Neuronal stem cell (in vitro differentiated cells): ENCODE results near the gene ZCCHC18.

ENCODE experiments used
- DNase-seq: peaks from one replicate; pipeline ENCODE4 v3.0.0-alpha.2; 2013; ENCODE audit warnings: low spot score
- H2AFZ ChIP-seq: one replicate; pipeline ENCODE4 v1.6.1; 2013; ENCODE audit warnings: mild to moderate bottlenecking, low read length, inconsistent platforms
- H2AK5ac ChIP-seq: 2 replicates; pipeline ENCODE4 v1.6.1; 2013; ENCODE audit warnings: low read depth, mild to moderate bottlenecking, inconsistent platforms, low read length, moderate library complexity, mixed read lengths
- H2BK120ac ChIP-seq: 2 replicates; pipeline ENCODE4 v1.6.1; 2013; ENCODE audit warnings: low read depth, mild to moderate bottlenecking, inconsistent platforms, low read length, moderate library complexity, mixed read lengths
- H2BK12ac ChIP-seq: one replicate; pipeline ENCODE4 v1.6.1; 2013; ENCODE audit warnings: low read length, inconsistent platforms
- H2BK15ac ChIP-seq: 2 replicates; pipeline ENCODE4 v1.6.1; 2013; ENCODE audit warnings: mild to moderate bottlenecking, low read length, inconsistent platforms, mixed read lengths
- H2BK5ac ChIP-seq: one replicate; pipeline ENCODE4 v1.6.1; 2013; ENCODE audit warnings: inconsistent platforms, mild to moderate bottlenecking, low read length, moderate library complexity
- H3K14ac ChIP-seq: one replicate; pipeline ENCODE4 v1.6.1; 2013; ENCODE audit warnings: low read length, inconsistent platforms
- H3K18ac ChIP-seq: 2 replicates; pipeline ENCODE4 v1.6.1; 2013; ENCODE audit warnings: low read length, inconsistent platforms
- H3K23ac ChIP-seq: 2 replicates; pipeline ENCODE4 v1.6.1; 2013; ENCODE audit warnings: low read depth, mild to moderate bottlenecking, mixed read lengths, low read length, inconsistent platforms; ENCODE audit not compliant: poor library complexity
- H3K27ac ChIP-seq: replicated peaks from 3 replicates; pipeline ENCODE4 v1.5.1; 2013; ENCODE audit warnings: low read length, inconsistent platforms
- H3K27me3 ChIP-seq, 3 experiments: 2 replicates each; pipeline ENCODE4 v1.6.1; 2013; ENCODE audit warnings: low read length in 3 of 3, mild to moderate bottlenecking in 2 of 3, inconsistent platforms in 1 of 3, low read depth in 1 of 3, mixed read lengths in 1 of 3, moderate library complexity in 1 of 3; ENCODE audit not compliant: control insufficient read depth in 3 of 3, insufficient read depth in 3 of 3
- H3K36me3 ChIP-seq, 2 donors: replicated peaks in 1 of 2; 2 replicates each; pipeline ENCODE4 v1.6.1; 2013; ENCODE audit warnings: low read length in 2 of 2; ENCODE audit not compliant: control insufficient read depth in 2 of 2, insufficient read depth in 2 of 2
- H3K4ac ChIP-seq: 2 replicates; pipeline ENCODE4 v1.6.1; 2013; ENCODE audit warnings: inconsistent platforms, mild to moderate bottlenecking, low read length, moderate library complexity
- H3K4me1 ChIP-seq, 2 donors: 1 replicate in 1 of 2; 2 replicates in 1 of 2; pipeline ENCODE4 v1.6.1; 2013; ENCODE audit warnings: low read length in 2 of 2, low read depth in 1 of 2; ENCODE audit not compliant: control insufficient read depth in 2 of 2, insufficient read depth in 1 of 2
- H3K4me2 ChIP-seq: one replicate; pipeline ENCODE4 v1.6.1; 2013; ENCODE audit warnings: mild to moderate bottlenecking, low read length, inconsistent platforms; ENCODE audit not compliant: insufficient read depth, poor library complexity, severe bottlenecking
- H3K4me3 ChIP-seq, 2 donors: 2 replicates each; pipeline ENCODE4 v1.5.1; 2013; ENCODE audit warnings: low read length in 2 of 2, mild to moderate bottlenecking in 2 of 2, inconsistent platforms in 1 of 2, moderate library complexity in 1 of 2
- H3K79me1 ChIP-seq: one replicate; pipeline ENCODE4 v1.6.1; 2013; ENCODE audit warnings: low read depth, mild to moderate bottlenecking, inconsistent platforms, low read length, moderate library complexity
- H3K9ac ChIP-seq: one replicate; pipeline ENCODE4 v1.6.1; 2013; ENCODE audit warnings: mild to moderate bottlenecking, low read depth, low read length, inconsistent platforms; ENCODE audit not compliant: poor library complexity
- H3K9me3 ChIP-seq, 2 donors: replicated peaks in 1 of 2; 2 replicates each; pipeline versions ENCODE3 to v1.6.1; 2013; ENCODE audit warnings: low read length in 2 of 2, mild to moderate bottlenecking in 2 of 2, inconsistent platforms in 1 of 2, low read depth in 1 of 2, mixed read lengths in 1 of 2, moderate library complexity in 1 of 2; ENCODE audit not compliant: control insufficient read depth in 2 of 2, insufficient read depth in 1 of 2
- H4K8ac ChIP-seq: one replicate; pipeline ENCODE4 v1.6.1; 2013; ENCODE audit warnings: low read depth, mild to moderate bottlenecking, inconsistent platforms, low read length, moderate library complexity
- H4K91ac ChIP-seq: one replicate; pipeline ENCODE4 v1.6.1; 2013; ENCODE audit warnings: low read length, low read depth, mild to moderate bottlenecking, inconsistent platforms; ENCODE audit not compliant: poor library complexity
- WGBS, 2 donors: extraction: QIAGEN DNeasy Blood & Tissue Kit; methylation state at CpG; one replicate each; pipeline ENCODE4 v1.1.7; 2013; ENCODE audit warnings: missing lambda C conversion rate in 2 of 2, mixed read lengths in 1 of 2; ENCODE audit not compliant: insufficient read length in 2 of 2, insufficient replicate concordance in 1 of 2; ENCODE audit errors: extremely low coverage in 2 of 2; 5-methylcytosine and 5-hydroxymethylcytosine counted together

The ZCCHC18 gene

DNA sequence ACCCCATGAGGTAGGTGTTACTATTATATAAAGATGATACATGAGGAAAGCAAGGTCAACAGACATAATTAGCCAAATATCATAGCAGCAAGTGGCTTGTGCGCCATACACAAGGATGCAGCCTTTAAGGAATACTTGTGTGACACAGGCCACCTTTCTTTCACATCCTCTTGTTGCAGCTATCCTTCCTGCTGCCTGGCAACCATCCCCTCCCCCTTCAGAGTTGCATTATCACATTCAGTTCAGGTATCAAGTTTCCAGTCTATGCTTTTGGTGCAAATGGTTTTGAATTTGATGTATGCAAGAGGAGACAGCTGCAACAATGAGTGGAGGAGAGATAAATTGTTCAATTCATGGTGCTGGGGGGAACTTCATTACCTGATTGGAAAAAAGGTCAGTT lies 6.4 kb downstream of the ZCCHC18 start:
- H3K23ac ChIP-seq = no peak overlapping the region
- no peak overlapping the region for H3K18ac ChIP-seq
- peaks cover 4 to 17% of the 10 kb centered on the region in 2 donors for H3K4me1 ChIP-seq
- no peak overlapping the region for H3K4ac ChIP-seq
- no peaks in the 10 kb centered on the region for H3K9me3 ChIP-seq
- no peaks in the 10 kb centered on the region for H3K27me3 ChIP-seq
- no peak overlapping the region for H2BK12ac ChIP-seq
- no peak overlapping the region for H2BK5ac ChIP-seq
- no peak overlapping the region for H3K14ac ChIP-seq
- no peaks in the 10 kb centered on the region for H3K36me3 ChIP-seq
- no peak overlapping the region for H2AFZ ChIP-seq
- no peak overlapping the region for H2AK5ac ChIP-seq
- no peak overlapping the region for H3K4me3 ChIP-seq
- no peak overlapping the region for H3K4me2 ChIP-seq
- H3K27ac ChIP-seq = no peak overlapping the region
- H3K9ac ChIP-seq = no peak overlapping the region
- H2BK120ac ChIP-seq = no peak overlapping the region
- no peak for DNase-seq
- H3K79me1 ChIP-seq = no peaks in the 10 kb centered on the region
- no CpG with 5 or more reads among the region's 1 CpG for WGBS, 2 donors
- H4K91ac ChIP-seq = no peak overlapping the region
- no peak overlapping the region for H4K8ac ChIP-seq
- no peak overlapping the region for H2BK15ac ChIP-seq

DNA sequence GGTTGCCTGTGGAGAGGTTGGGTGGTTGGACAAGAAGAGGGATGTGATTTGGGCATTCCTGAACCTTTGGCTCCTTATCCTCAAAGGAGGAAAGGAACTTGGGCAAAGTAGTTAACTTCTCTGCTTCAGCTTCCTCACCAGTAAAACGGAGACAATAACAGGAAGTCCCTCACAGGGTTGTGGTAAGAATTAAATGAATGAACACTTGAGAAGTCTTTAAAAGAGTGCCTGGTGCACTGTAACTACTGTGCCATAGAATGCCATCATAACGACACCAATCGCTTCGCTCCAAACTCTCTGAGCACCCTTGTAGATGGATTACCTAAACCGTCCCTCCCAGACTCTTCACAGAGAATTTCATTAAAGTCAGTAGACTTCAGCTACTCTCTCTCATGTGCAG lies 10.5 kb downstream of the ZCCHC18 start:
- H3K4ac ChIP-seq = no peak overlapping the region
- no peak overlapping the region for H3K9ac ChIP-seq
- no peak overlapping the region for H3K14ac ChIP-seq
- H3K9me3 ChIP-seq = no peaks in the 10 kb centered on the region
- H3K4me3 ChIP-seq = no peak overlapping the region
- no peak overlapping the region for H2BK15ac ChIP-seq
- H4K8ac ChIP-seq = no peak overlapping the region
- H3K27me3 ChIP-seq = no peaks in the 10 kb centered on the region
- no peak overlapping the region for H2AFZ ChIP-seq
- H3K79me1 ChIP-seq = no peaks in the 10 kb centered on the region
- no CpG with 5 or more reads among the region's 5 CpGs for WGBS, 2 donors
- H3K36me3 ChIP-seq = no peaks in the 10 kb centered on the region
- no peak for DNase-seq
- no peak overlapping the region for H2AK5ac ChIP-seq
- no peak overlapping the region for H3K4me2 ChIP-seq
- H4K91ac ChIP-seq = no peak overlapping the region
- H3K18ac ChIP-seq = no peak overlapping the region
- H3K4me1 ChIP-seq = peaks cover 3 to 4% of the 10 kb centered on the region in 2 donors
- no peak overlapping the region for H3K23ac ChIP-seq
- no peak overlapping the region for H2BK12ac ChIP-seq
- no peak overlapping the region for H2BK5ac ChIP-seq
- H2BK120ac ChIP-seq = no peak overlapping the region
- H3K27ac ChIP-seq = no peak overlapping the region

DNA sequence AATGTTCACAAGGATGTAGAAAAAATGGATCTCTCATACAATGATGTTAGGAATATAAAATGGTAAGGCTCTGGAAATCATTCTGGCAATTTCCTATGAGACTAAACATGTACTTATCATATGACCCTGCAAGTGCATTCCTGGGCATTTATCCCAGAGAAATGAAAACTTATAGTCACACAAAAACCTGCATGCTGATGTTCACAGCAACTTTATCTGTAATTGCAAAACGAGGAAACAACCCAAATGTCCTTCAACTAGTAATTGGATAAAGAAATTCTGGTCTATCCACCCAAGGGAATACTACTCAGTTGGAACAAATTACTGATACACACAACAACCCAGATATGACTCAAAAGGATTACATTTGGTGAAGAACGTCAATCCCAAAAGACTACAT lies 14.5 kb downstream of the ZCCHC18 start:
- H3K4me1 ChIP-seq = no peaks in the 10 kb centered on the region
- H3K4me3 ChIP-seq = no peak overlapping the region
- H4K8ac ChIP-seq = no peak overlapping the region
- no peak overlapping the region for H2AK5ac ChIP-seq
- H3K14ac ChIP-seq = no peak overlapping the region
- no peaks in the 10 kb centered on the region for H3K9me3 ChIP-seq
- H3K4me2 ChIP-seq = no peak overlapping the region
- H3K9ac ChIP-seq = no peak overlapping the region
- H3K18ac ChIP-seq = no peak overlapping the region
- no CpG with 5 or more reads among the region's 2 CpGs for WGBS, 2 donors
- H2BK12ac ChIP-seq = no peak overlapping the region
- no peak overlapping the region for H3K23ac ChIP-seq
- no peak overlapping the region for H2BK120ac ChIP-seq
- no peaks in the 10 kb centered on the region for H3K27me3 ChIP-seq
- DNase-seq = no peak
- no peaks in the 10 kb centered on the region for H3K36me3 ChIP-seq
- no peak overlapping the region for H3K4ac ChIP-seq
- no peak overlapping the region for H3K27ac ChIP-seq
- no peak overlapping the region for H4K91ac ChIP-seq
- H3K79me1 ChIP-seq = no peaks in the 10 kb centered on the region
- no peak overlapping the region for H2BK5ac ChIP-seq
- no peak overlapping the region for H2BK15ac ChIP-seq
- no peak overlapping the region for H2AFZ ChIP-seq

DNA sequence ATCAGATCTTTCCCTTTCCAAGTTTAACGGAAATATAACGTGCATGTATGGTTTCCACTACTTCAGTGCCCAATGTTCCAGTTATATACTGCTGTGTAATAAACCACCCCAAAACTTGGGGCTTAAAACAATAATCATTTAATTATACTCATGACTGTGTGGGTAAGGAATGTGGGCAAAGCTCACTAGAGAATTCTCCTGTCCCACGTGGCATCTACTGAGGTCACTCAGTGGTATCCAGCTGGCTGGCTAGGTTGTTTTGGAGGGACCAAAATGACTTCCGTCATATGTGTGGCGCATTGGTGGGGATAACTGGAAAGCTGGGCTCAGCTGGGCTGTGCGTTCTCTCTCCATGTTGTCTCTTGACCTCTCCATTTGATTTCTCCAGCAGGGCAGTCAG lies 18.5 kb downstream of the ZCCHC18 start:
- Histone ChIP-seq H3K9ac (no peak overlapping the region), H3K9me3 (no peaks in the 10 kb centered on the region), H3K27ac (no peak overlapping the region), H2BK120ac (no peak overlapping the region), H3K23ac (no peak overlapping the region), H3K4me1 (no peaks in the 10 kb centered on the region), H4K91ac (no peak overlapping the region), H3K14ac (no peak overlapping the region), H3K4me3 (no peak overlapping the region), H3K4me2 (no peak overlapping the region), H3K4ac (no peak overlapping the region), H2BK5ac (no peak overlapping the region), H4K8ac (no peak overlapping the region), H3K27me3 (no peaks in the 10 kb centered on the region), H2BK15ac (no peak overlapping the region), H2AFZ (no peak overlapping the region), H3K79me1 (no peaks in the 10 kb centered on the region), H3K18ac (no peak overlapping the region), H2AK5ac (no peak overlapping the region), H3K36me3 (no peaks in the 10 kb centered on the region), H2BK12ac (no peak overlapping the region)
- no peak for DNase-seq
- no CpG with 5 or more reads among the region's 6 CpGs for WGBS, 2 donors
